Measurements from ENCODE around the gene ZMPSTE24. TPM values are rescaled to one million over a fixed set of nuclear protein-coding genes. Genes with fewer than 3 reads are reported as not detected.
A peak's percentile ranks its signal among the peaks of the same experiment; 100 is the strongest.

ZMPSTE24 gene
- polyA plus RNA-seq, 1 donor, result 24.5 TPM

DNA sequence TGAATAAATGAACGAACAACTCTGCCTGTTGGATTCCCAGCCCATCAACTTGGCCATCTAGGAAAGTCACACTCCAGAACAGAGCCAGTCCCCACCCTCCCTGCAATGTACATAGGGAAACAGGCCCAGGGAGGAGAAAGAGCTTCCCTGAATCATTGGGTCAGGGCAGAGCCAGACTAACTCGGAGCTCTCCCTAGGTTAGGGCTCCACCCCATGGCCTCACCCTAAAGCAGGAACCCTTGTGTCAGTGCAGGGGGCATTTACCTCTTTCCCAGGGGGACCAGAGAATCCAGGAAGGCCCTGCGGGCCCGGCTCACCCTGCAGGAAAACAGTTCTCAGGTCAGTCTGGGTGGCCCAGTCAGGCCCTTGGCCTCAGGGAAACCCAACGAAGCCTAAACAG lies 47.4 kb downstream of the ZMPSTE24 start:
- DNase-seq, result no peak

DNA sequence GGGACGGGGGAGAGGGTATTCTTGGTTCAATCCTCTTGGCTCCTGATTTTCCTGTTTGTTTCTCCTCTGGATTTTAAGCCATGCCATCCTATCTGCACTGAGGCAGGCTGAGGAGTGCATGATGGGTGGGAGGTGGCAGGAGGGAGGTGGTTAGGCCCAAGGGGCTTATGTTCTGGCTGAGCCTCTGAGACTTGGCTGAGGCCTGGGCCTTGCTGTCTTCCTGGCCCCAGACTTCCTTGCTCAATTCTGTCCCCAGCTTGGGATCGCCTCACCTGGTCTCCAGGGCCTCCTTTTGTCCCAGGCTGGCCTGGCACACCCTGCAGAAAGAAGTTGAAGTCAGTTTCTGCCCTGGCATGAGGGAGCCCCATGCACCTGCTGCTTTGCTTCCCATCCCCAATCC lies 47.8 kb downstream of the ZMPSTE24 start:
- DNase-seq, result no peak

DNA sequence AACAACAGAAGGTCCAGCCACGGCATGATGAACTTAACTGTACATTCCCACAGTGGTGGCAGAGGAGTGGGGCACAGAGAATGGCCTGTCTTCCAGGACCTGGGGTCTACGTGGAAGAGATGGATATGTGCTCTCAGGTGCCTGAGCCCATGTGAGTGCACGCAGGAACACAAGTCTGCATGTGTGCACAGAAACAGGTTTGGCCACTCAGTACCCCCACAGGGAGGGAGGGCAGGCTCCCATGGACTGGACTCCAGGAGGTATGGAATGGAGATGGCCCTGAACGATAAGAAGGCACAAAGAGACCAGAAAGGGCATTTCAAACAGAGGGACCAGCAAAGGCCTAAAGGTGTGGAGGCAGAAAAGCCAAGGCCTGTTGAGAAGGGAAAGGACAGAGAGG lies 48.3 kb downstream of the ZMPSTE24 start:
- DNase-seq, result no peak

DNA sequence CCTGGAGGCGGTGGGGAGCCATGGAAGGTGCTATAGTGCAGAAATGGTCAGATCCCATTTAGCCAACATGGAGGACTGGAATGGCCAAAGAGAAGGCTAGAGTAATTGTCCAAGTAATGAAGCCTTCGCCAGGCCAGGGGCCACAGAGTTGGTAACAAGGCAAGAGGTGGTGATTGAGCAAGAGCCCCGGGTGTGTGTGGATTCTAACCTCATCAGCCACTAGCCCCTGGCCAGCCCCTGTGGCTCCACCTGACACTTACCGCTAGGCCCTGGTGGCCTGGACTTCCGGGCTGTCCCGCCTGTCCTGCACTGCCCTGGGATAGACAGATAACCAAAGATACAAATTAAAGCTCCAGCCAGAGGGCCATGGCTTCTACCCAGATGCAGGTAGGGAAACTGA lies 49.1 kb downstream of the ZMPSTE24 start:
- DNase-seq, result no peak

DNA sequence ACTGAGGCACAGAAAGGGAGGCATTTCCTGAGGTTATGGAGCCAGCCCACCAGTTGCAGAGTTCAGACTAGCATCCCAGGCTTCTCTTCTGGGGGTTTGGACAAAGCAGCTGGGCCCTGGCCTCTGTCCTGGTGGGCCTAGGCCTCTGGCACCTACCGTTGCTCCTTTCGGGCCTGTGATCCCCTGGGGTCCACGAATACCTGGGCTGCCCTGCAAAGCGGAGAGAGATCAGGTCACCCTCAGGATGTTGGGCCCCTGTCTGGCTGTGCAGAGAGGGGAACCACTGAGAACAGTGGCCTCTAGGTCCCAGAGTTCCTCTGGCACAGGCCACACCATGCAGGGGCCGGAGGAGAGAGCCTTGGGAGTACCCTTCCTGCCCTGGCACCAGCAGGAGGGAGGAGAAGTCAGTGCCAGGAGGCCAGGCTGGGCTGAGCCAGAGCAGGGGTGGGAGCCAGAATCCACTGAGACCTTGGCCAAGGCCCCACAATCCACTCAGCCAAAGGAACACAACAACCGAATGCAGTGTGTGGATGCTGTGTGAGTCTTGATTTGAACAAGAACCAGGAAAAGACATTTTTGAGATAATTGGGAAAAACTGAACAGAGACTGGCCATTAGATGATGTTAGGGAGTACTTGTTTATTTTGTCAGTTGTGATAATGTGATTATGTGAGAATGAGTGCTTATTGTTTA lies 50.1 kb downstream of the ZMPSTE24 start:
- no peak for DNase-seq

DNA sequence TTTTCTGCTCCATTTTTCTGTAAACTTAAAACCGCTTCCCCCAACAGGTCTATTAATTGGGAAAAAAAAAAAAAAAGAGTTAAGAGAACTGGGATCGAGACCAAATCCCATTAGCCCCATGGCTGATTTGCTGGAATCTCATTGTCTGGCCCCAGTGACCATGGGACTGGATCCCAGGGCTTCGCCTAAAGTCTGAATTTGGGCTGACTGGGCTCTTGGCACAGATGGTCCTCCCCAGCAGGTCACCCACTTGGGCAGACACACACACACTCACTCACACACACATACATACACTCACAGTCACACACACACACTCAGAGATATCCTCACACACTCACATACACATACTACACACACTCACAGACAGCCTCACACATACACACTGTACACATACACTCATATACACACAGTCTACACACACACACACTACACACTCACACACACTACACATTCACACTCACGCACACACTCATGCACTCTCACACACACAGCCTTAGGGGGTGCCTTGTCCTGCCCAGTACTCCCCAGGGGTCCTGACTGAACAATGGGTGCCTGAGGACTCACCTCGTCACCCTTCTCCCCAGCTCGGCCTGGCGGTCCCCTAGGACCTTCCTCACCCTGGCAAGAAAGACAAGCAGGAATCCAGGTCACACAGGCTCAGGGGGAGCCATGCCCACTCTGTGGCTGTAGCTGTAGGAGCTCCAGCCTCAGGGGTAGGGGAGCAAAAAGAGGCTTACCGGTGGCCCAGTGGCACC lies 51.5 kb downstream of the ZMPSTE24 start:
- DNase-seq, result no peak

DNA sequence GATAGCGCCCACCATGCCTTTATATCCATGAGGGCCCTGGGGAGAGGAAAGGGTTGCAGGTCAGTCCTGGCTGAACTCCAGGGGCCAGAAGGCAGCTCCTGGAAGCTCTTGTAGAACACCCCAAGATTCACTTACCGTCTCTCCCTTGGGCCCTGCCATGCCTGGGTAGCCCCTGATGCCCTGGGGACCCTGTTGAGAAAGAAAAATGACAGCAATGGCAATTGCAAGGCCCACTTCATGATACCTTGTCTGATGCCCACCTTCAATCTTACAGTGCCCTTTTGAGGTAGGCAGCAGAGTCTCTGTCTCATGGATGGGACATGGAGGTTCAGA lies 52.1 kb downstream of the ZMPSTE24 start:
- no peak for DNase-seq

DNA sequence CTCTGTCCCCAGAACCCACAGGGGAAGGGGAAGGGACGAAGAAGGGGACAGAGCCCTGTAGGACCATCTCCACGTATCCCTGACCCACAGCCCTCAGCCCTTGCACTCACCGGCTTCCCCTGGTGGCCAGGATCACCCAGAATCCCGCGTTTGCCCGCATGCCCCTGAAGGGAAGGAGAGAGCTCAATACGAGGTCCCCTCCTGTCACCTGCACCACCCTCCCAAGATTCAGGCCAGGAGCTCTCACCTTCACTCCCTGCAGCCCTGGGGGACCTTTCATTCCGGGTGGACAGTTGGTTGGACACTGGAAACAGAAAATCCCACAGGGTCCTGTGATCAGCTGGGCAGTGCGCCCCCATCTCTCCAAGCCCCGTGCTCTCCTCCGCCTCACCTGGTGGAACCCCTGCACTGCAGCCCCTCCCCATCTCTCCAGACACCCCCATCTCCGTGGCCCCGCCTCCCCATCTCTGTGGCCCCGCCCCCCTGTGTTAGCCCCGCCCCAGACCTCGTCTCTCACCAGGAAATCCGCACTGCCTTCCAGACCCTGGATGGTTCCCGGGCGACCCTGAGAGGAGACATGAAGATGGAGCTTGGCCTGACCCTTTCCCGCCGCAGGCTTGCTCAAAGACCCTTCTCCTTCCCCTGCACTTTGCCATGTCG lies 53.1 kb downstream of the ZMPSTE24 start:
- DNase-seq, result no peak

DNA sequence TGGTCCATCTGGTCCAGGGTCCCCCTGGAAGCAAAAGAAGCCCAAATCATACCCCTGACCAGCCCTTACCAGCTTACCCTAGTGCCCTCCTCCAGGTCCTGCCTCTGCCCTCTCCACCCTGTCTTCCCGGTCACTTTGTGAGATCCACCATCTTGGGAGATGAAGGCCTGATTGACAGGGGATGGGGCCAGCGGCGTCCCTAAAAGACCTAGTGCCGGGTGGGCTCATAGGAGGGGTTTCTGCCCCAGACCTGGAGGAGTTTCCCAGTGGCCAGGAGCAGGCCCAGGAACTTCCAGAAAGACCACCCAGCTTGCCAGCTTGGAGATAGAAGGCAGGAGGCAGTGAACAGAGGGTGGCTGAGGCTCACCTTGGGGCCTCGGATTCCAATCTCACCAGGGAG lies 53.7 kb downstream of the ZMPSTE24 start:
- DNase-seq, result no peak

DNA sequence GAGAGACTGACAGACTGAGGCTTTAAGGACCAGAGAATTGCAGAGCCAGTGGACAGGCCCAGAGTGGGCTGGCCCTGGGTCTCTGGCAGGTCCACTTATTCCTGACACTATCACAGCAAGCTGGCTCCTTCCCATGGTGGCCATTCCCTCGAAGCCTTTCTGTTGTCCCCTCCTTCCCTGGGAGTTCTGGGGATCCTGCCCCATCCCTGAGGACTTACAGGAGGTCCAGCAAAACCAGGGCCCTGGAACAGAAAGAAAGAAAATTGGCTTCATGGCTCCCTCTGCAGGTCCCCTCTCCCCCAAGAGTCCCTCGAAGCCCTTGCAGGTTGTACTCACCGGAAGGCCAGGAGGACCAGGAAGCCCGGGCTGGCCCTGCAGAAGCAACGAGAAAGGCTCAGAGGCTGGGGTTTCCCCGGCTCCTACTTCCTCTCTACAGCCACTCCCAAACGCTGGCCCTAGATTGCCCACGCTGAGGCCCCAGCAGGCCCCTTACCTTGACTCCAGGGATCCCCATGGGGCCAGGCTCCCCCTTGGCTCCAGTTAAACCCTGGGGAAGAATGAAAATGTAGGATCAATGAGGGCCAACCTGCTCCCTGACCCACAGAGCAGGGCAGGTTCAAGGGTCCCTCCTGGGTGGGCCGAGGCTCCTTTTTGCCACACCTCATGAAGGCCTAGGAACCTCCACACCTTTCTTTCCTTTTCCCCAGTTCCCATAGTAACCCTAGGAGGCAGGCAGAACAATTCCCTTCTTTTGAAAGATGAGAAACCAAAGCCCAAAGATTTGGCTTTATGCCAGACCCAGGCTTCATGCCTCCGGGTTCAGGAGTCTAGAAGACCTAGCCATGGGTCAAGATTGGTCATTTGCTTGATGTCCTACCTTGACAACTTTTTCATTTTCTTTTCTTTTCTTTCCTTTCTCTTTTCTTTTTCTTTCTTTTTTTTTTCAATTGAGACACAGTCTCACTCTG lies 54.5 kb downstream of the ZMPSTE24 start:
- DNase-seq, result no peak

DNA sequence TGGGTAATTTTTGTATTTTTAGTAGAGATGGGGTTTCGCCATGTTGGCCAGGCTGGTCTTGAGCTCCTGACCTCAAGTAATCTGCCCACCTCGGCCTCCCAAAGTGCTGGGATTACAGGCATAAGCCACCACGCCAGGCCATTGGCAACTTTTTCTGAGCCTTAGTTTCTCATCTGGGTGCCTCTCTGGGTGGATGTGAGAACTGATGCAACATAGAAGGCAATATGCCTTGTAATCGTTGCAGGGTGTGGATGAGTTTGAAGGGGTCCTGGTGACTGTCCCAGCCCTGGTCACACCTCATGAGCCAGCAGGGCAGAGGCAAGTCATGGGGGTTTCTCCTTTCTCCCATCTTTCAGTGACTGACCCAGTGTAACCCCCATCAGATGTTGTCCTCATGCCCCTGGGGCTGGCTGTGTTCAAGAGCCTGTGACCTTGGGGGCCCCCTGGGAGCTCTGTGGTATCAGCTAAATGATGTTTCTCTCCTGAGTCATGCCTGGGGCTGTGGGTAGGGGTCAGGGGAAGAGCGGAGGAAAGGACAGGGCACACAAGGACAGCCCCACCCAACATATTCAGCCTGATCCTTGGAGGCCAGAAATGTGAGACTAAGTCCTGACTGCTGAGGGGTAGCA lies 55.4 kb downstream of the ZMPSTE24 start:
- DNase-seq, result no peak

DNA sequence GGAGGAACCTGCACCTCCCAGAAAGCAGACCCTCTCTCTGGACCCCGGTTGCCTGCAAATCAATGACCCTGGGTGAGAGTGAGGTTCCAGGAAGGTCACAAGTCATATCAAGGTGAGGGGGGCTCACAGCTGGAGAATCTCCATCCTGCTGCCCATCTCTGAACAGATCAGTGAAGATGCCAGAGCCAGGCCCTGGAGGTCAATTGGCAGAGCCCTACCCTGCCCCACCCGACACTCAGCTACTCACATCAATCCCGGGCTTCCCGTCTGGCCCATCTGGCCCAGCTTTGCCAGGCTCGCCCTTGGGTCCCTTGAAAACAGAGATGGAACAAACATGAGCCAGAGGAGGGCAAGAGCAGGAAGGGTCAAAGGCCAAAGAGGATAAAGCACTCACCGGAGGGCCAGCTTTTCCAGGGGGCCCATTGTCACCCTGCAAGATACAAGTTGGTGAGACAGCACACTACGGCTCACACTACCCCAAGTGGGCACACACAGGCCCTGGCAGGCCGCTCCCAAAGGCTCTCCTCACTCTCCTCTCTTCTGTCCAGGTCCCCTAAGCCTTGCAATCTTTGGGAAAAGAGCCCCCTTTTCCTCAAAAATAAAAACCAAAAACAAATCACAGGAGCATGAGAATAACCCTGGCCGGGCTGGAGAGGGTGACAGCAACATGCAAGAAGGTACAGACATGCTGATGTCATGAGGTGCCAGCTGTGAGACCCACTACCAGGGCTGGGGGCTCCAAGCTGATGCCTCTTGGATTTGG lies 56.1 kb downstream of the ZMPSTE24 start:
- DNase-seq, result no peak

DNA sequence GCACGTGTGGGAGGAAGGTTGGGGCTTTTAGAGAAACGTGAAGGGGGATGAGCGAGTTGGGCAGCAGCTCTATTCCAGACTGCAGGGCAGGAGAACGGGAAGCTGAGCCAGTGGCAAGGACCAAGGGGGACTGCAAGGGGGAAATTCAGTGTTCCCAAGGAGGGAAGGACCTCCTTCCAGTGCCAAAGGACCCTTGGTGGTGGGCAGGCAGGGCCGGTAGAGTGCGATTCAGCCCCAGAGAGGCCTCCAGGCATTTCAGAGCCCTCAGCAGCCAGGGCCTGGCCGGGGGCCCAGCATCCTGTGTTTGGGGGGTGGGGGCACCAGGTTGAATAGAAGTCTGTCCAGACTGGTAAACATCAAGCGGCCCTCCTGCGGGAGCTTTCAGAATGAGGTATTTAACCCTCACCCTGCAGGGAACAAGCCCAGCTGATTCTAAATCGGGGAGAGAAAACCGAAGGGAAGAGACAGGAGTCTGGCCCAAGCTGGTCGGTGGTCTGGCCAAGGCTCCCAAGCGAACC lies 56.7 kb downstream of the ZMPSTE24 start:
- no peak for DNase-seq

DNA sequence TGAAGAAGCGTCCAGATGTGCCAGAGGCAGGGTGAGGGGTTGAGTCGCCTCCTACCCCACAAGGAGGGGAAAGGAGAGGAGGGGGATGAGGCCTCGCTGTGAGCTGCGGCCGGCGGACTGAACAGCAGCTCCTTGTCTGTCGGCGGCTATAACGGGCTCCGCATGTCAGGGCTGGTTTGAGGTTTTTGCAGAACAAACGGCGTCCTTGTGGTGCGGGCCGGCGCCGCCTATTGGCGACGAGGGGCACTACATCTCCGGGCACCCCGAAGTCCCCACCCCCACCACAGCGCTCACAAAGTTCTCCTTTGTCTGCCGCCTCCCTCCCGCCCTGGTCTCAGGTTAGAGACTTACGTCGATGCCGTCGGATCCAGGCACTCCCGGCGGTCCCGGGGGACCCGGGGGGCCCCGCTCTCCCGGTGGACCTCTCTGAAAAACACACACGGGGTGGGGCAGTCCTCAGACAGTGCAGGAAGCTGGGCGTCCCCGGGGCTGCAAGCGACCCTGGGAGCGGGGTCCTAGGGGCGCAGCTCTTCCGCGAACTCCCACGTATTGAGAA lies 57.3 kb downstream of the ZMPSTE24 start:
- peak; percentile 89 for DNase-seq

DNA sequence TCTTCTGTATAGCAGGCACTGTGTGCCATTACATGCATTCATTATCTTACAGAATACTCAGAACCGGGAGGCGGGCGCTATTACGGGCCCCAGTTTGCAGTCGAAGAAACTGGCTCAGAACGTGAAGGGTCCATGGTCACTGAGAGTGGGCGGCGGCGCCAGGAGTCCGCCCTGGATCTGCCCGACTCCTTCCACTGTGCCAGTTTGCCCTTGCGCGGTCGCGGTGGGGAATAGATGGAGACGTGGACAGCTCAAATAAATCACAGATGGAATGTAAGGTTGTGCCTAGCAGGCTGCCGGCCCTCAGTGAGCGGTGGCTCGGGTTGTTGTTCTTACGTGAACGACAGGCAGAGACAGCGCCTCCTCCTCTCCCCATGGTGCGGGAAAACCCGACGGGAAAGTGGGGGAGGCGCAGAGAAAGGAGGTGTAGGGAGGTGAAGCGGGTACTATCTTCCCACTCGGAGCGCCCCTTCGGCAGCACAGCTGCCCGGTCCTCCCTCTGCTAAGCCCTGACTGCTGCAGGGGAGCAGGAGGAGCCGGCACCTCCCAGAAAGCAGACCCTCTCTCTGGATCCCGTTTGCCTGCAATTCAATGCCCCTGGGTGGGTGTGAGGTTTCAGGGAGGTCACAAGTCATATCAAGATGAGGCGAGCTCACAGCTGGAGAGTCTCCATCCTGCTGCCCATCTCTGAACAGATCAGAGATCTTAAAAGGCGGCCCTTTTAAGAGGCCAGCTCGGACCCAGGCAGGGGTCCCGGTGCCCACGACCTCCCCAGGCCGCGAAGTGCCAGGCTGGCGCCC lies 58.0 kb downstream of the ZMPSTE24 start:
- no peak for DNase-seq

DNA sequence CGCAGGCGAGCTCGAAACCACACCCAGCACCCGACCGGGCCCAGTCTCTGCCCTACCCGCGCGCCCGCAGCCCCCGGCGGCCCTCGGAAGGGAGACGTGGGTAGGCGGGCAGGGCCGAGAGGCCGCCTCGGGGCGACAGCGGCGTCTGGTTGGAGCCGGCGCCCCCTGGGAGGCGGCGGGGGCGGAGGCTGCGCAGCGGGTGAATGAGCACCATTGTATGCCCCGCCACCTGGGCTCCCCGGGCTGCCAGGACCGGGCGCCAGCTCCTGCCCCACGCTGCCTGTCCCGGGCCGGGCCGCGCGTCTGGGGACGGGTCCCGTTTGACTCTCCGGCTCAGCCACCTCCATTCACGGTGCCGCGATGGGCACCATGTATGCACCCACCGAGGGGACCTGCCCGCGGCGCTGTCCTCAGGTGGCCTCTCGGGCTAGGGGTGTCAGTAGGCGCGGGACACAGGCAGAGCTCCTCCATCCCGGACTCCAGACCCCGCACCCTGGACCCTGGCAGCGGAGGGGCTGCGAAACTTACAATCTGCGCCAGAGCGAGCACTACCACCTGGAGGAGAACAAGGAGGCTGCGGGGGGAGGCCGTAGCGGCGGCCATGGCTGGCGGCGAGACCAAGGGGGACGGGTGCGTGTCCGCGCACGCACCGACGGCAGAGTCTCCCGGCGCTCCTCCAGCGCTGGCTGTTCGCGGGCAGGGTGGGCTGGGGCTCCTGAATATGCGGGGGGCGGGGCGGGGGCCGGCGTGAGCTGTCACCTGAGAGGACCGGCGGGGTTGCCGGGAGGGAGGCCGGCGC lies 58.8 kb downstream of the ZMPSTE24 start, which contains the start of gene COL9A2:
COL9A2 (minus strand) TSS at position 692 of the 799 bp plus-strand sequence; CDS start at position 603, 89 bp downstream.
- no peak for DNase-seq

DNA sequence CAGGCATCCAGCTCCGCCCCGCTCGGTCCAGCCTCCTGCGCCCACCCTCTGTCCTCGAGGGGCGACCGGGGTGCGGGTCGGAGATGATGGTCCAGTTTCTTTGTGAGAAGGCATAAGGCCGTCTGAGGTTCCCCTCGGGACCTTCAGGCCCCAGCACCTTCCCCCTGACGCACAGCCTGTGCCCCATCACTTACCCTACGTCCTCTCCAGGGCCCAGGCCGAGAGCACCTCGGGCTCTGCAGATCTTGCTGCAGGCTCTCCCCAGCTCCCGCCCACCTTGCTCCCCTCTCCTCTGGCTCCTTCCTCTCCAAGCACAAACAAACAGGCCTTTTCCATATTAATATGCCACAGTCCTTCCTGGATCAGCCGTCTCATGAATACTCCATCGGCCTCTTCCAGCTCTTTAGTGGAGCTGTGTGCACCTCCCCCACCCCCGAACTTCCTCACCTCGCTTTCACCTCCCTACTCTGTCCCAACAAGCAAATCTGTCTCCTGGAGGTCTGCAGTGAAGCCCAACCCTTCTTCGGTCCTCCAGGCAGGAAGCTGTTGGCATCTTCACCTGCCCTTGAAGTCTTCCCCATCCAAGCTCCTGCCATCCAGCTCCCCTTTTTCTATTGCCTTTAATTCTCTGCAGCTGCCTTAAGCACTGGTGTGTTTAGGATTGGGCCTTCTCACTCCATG lies 59.5 kb downstream of the ZMPSTE24 start:
- no peak for DNase-seq

DNA sequence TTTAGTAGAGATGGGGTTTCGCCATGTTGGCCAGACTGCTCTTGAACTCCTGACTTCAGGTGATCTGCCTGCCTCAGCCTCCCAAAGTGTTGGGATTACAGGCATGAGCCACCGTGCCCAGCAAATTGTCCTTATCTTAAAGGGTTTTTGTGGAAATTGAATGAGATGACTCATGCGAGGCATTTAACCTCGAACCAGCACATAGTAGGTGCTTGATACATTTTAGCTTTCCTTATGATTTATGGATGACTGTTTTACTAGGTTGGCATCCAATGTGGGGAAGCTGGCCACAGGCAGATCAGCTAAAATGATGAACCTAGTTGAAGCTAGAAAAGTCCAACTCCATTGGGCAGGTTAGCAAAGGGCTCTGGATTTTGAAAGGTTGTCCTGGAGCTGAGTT lies 60.4 kb downstream of the ZMPSTE24 start:
- no peak for DNase-seq

All from hindlimb muscle (tissue), 1 donor.